ENCODE measurements around the gene MMEL1.

GRCh38 chr1:2561898-2562895 is 70.6 kb downstream of the MMEL1 start:
- TF ChIP-seq POLR2AphosphoS5 (IDR thresholded peaks at IDR 0.05) = no peak
- TF ChIP-seq POLR2A (IDR thresholded peaks at IDR 0.05) = no peak

Data from prostate gland (tissue), 1 donor.